NT2/D1 (cell line): Measurements from ENCODE around the gene CDC42SE1.

Source experiments
- SUZ12 ChIP-seq: IDR thresholded peaks from 2 replicates; pipeline ENCODE4 v1.6.1; 2011; ENCODE audit not compliant: insufficient read length, insufficient read depth; ENCODE audit errors: extremely low read depth
- YY1 ChIP-seq: IDR thresholded peaks from 2 replicates; pipeline ENCODE4 v1.6.1; 2011; ENCODE audit not compliant: insufficient read length, insufficient read depth
- ZNF274 ChIP-seq: IDR thresholded peaks from 2 replicates; pipeline ENCODE4 v1.6.1; 2011; ENCODE audit warnings: mild to moderate bottlenecking, low read depth, low read length

DNA sequence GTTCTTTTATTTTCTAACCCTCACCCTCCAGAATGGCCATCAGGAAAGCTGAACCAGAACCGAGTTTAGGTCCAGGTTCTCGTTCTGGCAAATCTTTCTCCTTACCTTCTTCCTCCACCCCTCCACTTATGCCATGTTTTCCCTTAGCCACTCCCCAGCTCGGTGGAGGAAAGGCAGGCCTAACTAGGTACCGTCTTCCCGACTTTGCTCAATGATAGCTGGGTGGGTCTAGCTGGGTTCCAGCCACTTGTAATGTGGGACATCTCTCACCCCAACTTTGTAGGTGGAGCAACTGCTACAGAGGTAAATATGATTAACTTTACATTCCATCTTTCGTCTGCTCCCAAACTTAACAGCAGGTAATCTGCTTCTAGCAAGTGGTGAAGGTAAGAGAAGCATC lies 22.4 kb downstream of the CDC42SE1 start:
- TF ChIP-seq YY1 (no peak), SUZ12 (no peak), ZNF274 (no peak)
